Esophagus muscularis mucosa (tissue), 4 donors: ENCODE results near the gene TTI1. TPM values are rescaled to one million over a fixed set of nuclear protein-coding genes. Genes with fewer than 3 reads are reported as not detected.

Experiments used
- DNase-seq: peaks from one replicate; pipeline ENCODE4 v3.0.0-alpha.2; 2017; ENCODE audit errors: extremely low spot score
- H3K27ac ChIP-seq, 4 donors: fragments of 200-600 bp; sonication (generic); replicated peaks in 1 of 4; 1 replicate in 3 of 4; 2 replicates in 1 of 4; pipeline ENCODE4 v1.5.1; 2016 to 2019; ENCODE audit warnings: mild to moderate bottlenecking in 1 of 4
- H3K27me3 ChIP-seq, 4 donors: fragments of 200-600 bp; sonication (generic); one replicate each; pipeline versions ENCODE4 v1.5.1 to v1.6.0; 2016 to 2019
- H3K36me3 ChIP-seq, 4 donors: fragments of 200-600 bp; sonication (generic); one replicate each; pipeline ENCODE4 v1.5.1; 2016 to 2019
- H3K4me1 ChIP-seq, 4 donors: fragments of 200-600 bp; sonication (generic); one replicate each; pipeline ENCODE4 v1.5.1; 2016 to 2019
- H3K4me3 ChIP-seq, 4 donors: fragments of 200-600 bp; sonication (generic); 1 replicate in 2 of 4; 2 replicates in 2 of 4; pipeline ENCODE4 v1.5.1; 2016 to 2019; ENCODE audit warnings: mild to moderate bottlenecking in 4 of 4, moderate library complexity in 1 of 4
- H3K9me3 ChIP-seq, 4 donors: fragments of 200-600 bp; sonication (generic); 1 replicate in 3 of 4; 2 replicates in 1 of 4; pipeline ENCODE4 v1.5.1; 2016 to 2019
- EP300 ChIP-seq: sonication (generic); formaldehyde crosslinking; IDR thresholded peaks from one replicate; pipeline ENCODE4 v1.6.1; 2017; ENCODE audit warnings: antibody characterized with exemption
- POLR2A ChIP-seq: fragments of 450-650 bp; IDR thresholded peaks from one replicate; pipeline ENCODE4 v1.6.1; 2017; ENCODE audit warnings: antibody characterized with exemption, moderate library complexity, mild to moderate bottlenecking, low read depth
- POLR2AphosphoS5 ChIP-seq, 2 donors: sonication (generic); formaldehyde crosslinking; IDR thresholded peaks; one replicate each; pipeline ENCODE4 v1.6.1; 2017; ENCODE audit warnings: antibody characterized with exemption in 2 of 2
- WGBS: methylation state at CpG from one replicate; pipeline ENCODE4 v1.1.5; 2018; 5-methylcytosine and 5-hydroxymethylcytosine counted together
- intact Hi-C: fragments of 100-400 bp; cut with DNase I; formaldehyde crosslinking; loops from one replicate; pipeline ENCODE4 v1.15.1; 2023
- total RNA-seq, 4 donors: library from RNA; depleted of rRNA; stranded (reverse); fragments of >200 nt; gene quantifications; one replicate each; pipeline versions ENCODE4 v1.1.0 to v1.2.1, GENCODE V29; 2016
- TF ChIP-seq, protein P1 (sequence below), 3 experiments: fragments of 200-600 bp in 2 of 3; fragments of 450-650 bp in 1 of 3; sonication (generic) in 2 of 3; IDR thresholded peaks; one replicate each; pipeline ENCODE4 v1.5.1; 2017 to 2019; ENCODE audit warnings: antibody characterized with exemption in 3 of 3, mild to moderate bottlenecking in 2 of 3, moderate library complexity in 1 of 3

The TTI1 gene
- total RNA-seq, 4 donors from 2014 or later, result 11.3 to 14.3 (median 12.4) TPM

DNA sequence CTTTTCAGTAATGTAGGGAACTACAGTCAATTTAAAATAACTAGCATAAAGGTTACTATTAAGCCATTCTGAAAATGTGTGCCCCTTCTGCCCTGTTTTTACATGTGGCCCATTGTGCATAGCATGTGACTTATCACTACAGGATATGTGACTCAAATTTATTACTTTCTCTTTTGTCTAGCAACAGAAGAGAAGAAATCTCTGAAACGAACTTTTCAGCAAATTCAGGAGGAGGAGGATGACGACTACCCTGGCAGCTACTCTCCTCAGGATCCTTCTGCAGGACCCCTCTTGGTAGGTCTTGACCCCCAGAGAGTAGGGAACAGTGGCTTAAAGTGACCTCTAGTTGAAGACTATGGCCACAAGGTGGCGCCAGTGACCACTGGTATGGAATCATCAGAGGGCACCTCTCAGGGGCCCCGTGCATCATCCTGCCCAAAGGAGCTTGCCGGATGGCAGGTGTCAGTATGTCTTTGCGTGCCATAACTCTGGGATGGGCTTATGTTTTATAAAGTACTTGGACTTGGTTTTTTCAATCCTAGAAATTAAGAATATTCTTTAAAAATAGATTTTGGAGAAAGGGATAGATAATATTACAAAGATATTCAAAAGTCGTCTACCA is 24.2 kb upstream of the TTI1 start:
- H3K36me3 ChIP-seq, result peaks cover 0 to 59% (median 40%) of the 10 kb centered on the region in 4 donors
- peak overlapping the region in 1 of 4 donors; percentile 6 for H3K27ac ChIP-seq
- peaks cover 0 to 16% (median 8%) of the 10 kb centered on the region in 4 donors for H3K4me1 ChIP-seq
- TF ChIP-seq POLR2AphosphoS5 (IDR thresholded peaks at IDR 0.05), result peak; percentile 5 to 12
- TF ChIP-seq, protein P1, sequence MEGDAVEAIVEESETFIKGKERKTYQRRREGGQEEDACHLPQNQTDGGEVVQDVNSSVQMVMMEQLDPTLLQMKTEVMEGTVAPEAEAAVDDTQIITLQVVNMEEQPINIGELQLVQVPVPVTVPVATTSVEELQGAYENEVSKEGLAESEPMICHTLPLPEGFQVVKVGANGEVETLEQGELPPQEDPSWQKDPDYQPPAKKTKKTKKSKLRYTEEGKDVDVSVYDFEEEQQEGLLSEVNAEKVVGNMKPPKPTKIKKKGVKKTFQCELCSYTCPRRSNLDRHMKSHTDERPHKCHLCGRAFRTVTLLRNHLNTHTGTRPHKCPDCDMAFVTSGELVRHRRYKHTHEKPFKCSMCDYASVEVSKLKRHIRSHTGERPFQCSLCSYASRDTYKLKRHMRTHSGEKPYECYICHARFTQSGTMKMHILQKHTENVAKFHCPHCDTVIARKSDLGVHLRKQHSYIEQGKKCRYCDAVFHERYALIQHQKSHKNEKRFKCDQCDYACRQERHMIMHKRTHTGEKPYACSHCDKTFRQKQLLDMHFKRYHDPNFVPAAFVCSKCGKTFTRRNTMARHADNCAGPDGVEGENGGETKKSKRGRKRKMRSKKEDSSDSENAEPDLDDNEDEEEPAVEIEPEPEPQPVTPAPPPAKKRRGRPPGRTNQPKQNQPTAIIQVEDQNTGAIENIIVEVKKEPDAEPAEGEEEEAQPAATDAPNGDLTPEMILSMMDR (IDR thresholded peaks at IDR 0.05), result peak; percentile 83 to 87 (median 85)
- TF ChIP-seq POLR2A, result no peak
- intact Hi-C loops, result loop anchor here (2.0 to 5.0 kb wide), 3 partner anchors 110 to 265 kb away; partner anchors contain the start of gene TGM2
- peak; percentile 95 for DNase-seq
- no peaks in the 10 kb centered on the region for H3K27me3 ChIP-seq
- H3K4me3 ChIP-seq, result no peak overlapping the region
- WGBS, result 18% methylated on average over 7 of the region's 7 CpGs
- no peaks in the 10 kb centered on the region for H3K9me3 ChIP-seq

DNA sequence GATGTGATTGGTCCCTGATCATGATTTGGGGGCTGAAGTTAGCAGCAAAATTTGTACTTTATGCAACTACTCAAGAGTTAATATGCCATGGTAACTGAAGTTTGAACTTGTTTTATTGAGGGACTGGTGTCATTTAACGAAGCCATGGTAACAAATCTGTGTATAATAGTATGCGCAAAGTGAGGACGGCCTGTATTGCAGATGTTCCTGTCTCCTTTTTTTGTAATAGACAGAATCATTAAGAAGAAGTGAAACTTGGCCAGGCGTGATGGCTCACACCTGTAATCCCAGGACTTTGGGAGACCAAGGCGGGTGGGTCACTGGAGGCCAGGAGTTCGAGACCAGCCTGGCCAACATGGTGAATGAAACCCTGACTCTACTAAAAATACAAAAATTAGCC is 22.6 kb upstream of the TTI1 start:
- WGBS, result 88% methylated on average over 6 of the region's 6 CpGs
- Histone ChIP-seq H3K4me3 (no peak overlapping the region), H3K36me3 (peaks cover 0 to 57% (median 37%) of the 10 kb centered on the region in 4 donors), H3K27me3 (no peaks in the 10 kb centered on the region), H3K4me1 (peaks cover 3 to 12% (median 8%) of the 10 kb centered on the region in 4 donors), H3K27ac (no peak overlapping the region), H3K9me3 (no peaks in the 10 kb centered on the region)
- no peak for TF ChIP-seq POLR2AphosphoS5 (IDR thresholded peaks at IDR 0.05)
- no peak for TF ChIP-seq POLR2A
- TF ChIP-seq EP300, result no peak
- TF ChIP-seq, protein P1 (IDR thresholded peaks at IDR 0.05), result no peak
- intact Hi-C loops, result loop anchor here (2.0 to 5.0 kb wide), 3 partner anchors 111 to 266 kb away; partner anchors contain the start of gene TGM2
- DNase-seq, result no peak

DNA sequence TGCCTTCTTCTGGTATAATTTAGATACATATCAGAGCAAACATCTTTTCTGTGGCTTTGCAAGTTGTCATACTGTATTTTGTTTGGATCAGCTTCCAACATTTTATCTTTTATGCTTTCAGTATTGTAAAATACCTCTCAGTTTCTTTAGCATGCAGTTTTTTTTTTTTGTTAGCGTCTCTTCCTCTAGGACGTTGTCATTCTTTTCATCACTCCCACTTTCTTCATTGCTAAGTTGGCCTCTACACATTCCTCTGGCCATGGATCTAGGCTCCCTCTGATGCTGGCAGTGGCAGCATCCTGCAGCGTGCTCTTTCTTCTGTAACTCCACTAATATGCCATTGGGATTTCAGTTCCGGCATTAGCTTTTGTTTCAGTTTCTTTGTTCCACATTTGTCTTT is 22.0 kb upstream of the TTI1 start:
- DNase-seq, result no peak
- TF ChIP-seq EP300 (no peak), POLR2AphosphoS5 (IDR thresholded peaks at IDR 0.05) (no peak), POLR2A (no peak)
- TF ChIP-seq, protein P1 (IDR thresholded peaks at IDR 0.05), result no peak
- Histone ChIP-seq H3K36me3 (peaks cover 0 to 54% (median 37%) of the 10 kb centered on the region in 4 donors), H3K4me1 (peaks cover 7 to 18% (median 14%) of the 10 kb centered on the region in 4 donors), H3K27ac (no peak overlapping the region), H3K4me3 (no peak overlapping the region), H3K9me3 (no peaks in the 10 kb centered on the region), H3K27me3 (no peaks in the 10 kb centered on the region)
- WGBS, result 49% methylated on average over 4 of the region's 4 CpGs
- intact Hi-C loops, result loop anchor here (5.0 kb wide), 2 partner anchors 112 to 267 kb away; partner anchors contain the start of gene TGM2

DNA sequence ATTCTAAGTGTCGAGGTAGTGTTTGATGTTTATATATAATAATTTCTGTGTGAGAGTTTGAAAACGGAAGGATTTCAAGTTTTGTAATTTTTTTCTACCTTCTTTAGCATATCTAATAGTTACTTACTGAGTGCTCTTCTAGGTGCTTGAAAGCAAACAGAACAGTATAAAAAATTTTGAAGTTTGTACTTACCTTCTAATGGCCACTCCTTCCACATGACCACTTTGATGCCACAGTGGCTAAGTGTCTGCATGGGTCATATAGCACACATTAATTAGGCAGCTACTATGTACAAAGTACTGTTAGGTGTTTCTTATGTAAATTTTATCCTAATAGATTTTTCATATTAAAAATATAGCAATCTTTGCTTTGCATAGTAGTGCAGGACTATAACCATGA is 21.4 kb upstream of the TTI1 start:
- Histone ChIP-seq H3K27ac (no peak overlapping the region), H3K4me3 (no peak overlapping the region), H3K36me3 (peaks cover 0 to 54% (median 34%) of the 10 kb centered on the region in 4 donors), H3K27me3 (no peaks in the 10 kb centered on the region), H3K9me3 (no peaks in the 10 kb centered on the region), H3K4me1 (peaks cover 13 to 24% (median 20%) of the 10 kb centered on the region in 4 donors)
- DNase-seq, result no peak
- no peak for TF ChIP-seq POLR2A
- no peak for TF ChIP-seq POLR2AphosphoS5 (IDR thresholded peaks at IDR 0.05)
- TF ChIP-seq, protein P1 (IDR thresholded peaks at IDR 0.05), result no peak
- TF ChIP-seq EP300, result no peak
- intact Hi-C loops, result loop anchor here (5.0 kb wide), 2 partner anchors 113 to 268 kb away; partner anchors contain the start of gene TGM2
- 79% methylated on average over 2 of the region's 2 CpGs for WGBS
